Endothelial cell of umbilical vein (primary cell): ENCODE results near the gene SMOC1. TPM values are rescaled to one million over a fixed set of nuclear protein-coding genes. Genes with fewer than 3 reads are reported as not detected.

Source experiments
- BruUV-seq: library from RNA; stranded (reverse); fragments of 400-500 nt; replicated peaks from 2 replicates; lab custom pipeline; 2021; lab: Mats Ljungman, UMichigan
- CTCF ChIA-PET: fragments of 300-600, 350-600 bp; sonication (Branson Sonifier 250); formaldehyde crosslinking; loops from one replicate; lab custom pipeline; 2021; ENCODE audit warnings: antibody characterized with exemption, inconsistent platforms; lab: Charles Lee
- POLR2A ChIA-PET: fragments of 300-600, 350-600 bp; sonication (Branson Sonifier 250); formaldehyde crosslinking; loops from one replicate; lab custom pipeline; 2021; ENCODE audit warnings: antibody characterized with exemption, inconsistent platforms; lab: Charles Lee
- DNase-seq: peaks from one replicate; pipeline ENCODE4 v3.0.0-alpha.2; 2011; ENCODE audit warnings: low read depth, low spot score
- FAIRE-seq: peaks from 2 replicates; lab custom pipeline; 2011; peaks lifted over from hg19 to GRCh38; lab: Jason Lieb, UNC
- H2AFZ ChIP-seq: 2 replicates; pipeline ENCODE4 v1.6.0; 2012; ENCODE audit warnings: low read depth, low read length, control low read depth, inconsistent platforms
- H3K27ac ChIP-seq: 2 replicates; pipeline ENCODE4 v1.5.1; 2011; ENCODE audit warnings: low read depth, mild to moderate bottlenecking, control low read depth, low read length, moderate library complexity; ENCODE audit not compliant: insufficient read depth
- H3K27me3 ChIP-seq, 2 experiments: 2 replicates each; pipeline versions ENCODE4 v1.6.0 to v1.6.1; 2011; ENCODE audit warnings: low read length in 2 of 2, mixed read lengths in 1 of 2; ENCODE audit not compliant: control insufficient read depth in 2 of 2, insufficient read depth in 2 of 2
- H3K36me3 ChIP-seq, 2 experiments: 2 replicates in 1 of 2; 3 replicates in 1 of 2; pipeline ENCODE4 v1.5.1; 2011; ENCODE audit warnings: low read length in 2 of 2, mild to moderate bottlenecking in 1 of 2, moderate library complexity in 1 of 2; ENCODE audit not compliant: control insufficient read depth in 2 of 2, insufficient read depth in 2 of 2; ENCODE audit errors: extremely low read depth in 1 of 2
- H3K4me1 ChIP-seq: 3 replicates; pipeline ENCODE4 v1.5.1; 2011; ENCODE audit warnings: mild to moderate bottlenecking, low read length; ENCODE audit not compliant: control insufficient read depth, insufficient read depth; ENCODE audit errors: extremely low read depth
- H3K4me2 ChIP-seq: 2 replicates; pipeline ENCODE4 v1.6.1; 2011; ENCODE audit warnings: low read length, control low read depth, mixed read lengths; ENCODE audit not compliant: insufficient read depth
- H3K4me3 ChIP-seq, 3 experiments: fragments of 200-600 bp in 1 of 3; sonication (generic), shearing (Covaris generic) in 1 of 3; replicated peaks in 1 of 3; 2 replicates each; pipeline ENCODE4 v1.5.1; 2011 to 2016; ENCODE audit warnings: control low read depth in 3 of 3, low read length in 3 of 3, mild to moderate bottlenecking in 2 of 3, inconsistent platforms in 1 of 3, low read depth in 1 of 3, moderate library complexity in 1 of 3; ENCODE audit not compliant: insufficient read depth in 1 of 3
- H3K79me2 ChIP-seq: 2 replicates; pipeline ENCODE4 v1.6.0; 2012; ENCODE audit warnings: low read length, inconsistent platforms; ENCODE audit not compliant: control insufficient read depth, insufficient read depth
- H3K9ac ChIP-seq: replicated peaks from 2 replicates; pipeline ENCODE3; 2011; ENCODE audit warnings: low read length, control low read depth; ENCODE audit not compliant: insufficient read depth; ENCODE audit errors: extremely low read depth
- H3K9me1 ChIP-seq: replicated peaks from 3 replicates; pipeline ENCODE4 v1.6.0; 2011; ENCODE audit warnings: mild to moderate bottlenecking, low read length; ENCODE audit not compliant: control insufficient read depth, insufficient read depth; ENCODE audit errors: extremely low read depth
- H3K9me3 ChIP-seq: replicated peaks from 2 replicates; pipeline ENCODE4 v1.5.1; 2012; ENCODE audit warnings: low read length, inconsistent platforms; ENCODE audit not compliant: control insufficient read depth, insufficient read depth
- H4K20me1 ChIP-seq: replicated peaks from 2 replicates; pipeline ENCODE3; 2011; ENCODE audit warnings: mild to moderate bottlenecking, low read length; ENCODE audit not compliant: control insufficient read depth, insufficient read depth; ENCODE audit errors: extremely low read depth
- EZH2 ChIP-seq: IDR thresholded peaks from 2 replicates; pipeline ENCODE4 v1.6.1; 2012; ENCODE audit warnings: borderline replicate concordance, low read depth, mild to moderate bottlenecking, moderate library complexity, low read length, inconsistent platforms; ENCODE audit not compliant: severe bottlenecking
- FOS ChIP-seq: IDR thresholded peaks from 2 replicates; pipeline ENCODE4 v1.6.1; 2011; ENCODE audit warnings: mild to moderate bottlenecking, low read length, moderate library complexity, borderline replicate concordance; ENCODE audit not compliant: insufficient read depth
- GATA2 ChIP-seq: IDR thresholded peaks from 2 replicates; pipeline ENCODE4 v1.7.0; 2011; ENCODE audit warnings: low read depth, mild to moderate bottlenecking, moderate library complexity, mixed read lengths, low read length; ENCODE audit not compliant: insufficient read length, insufficient read depth
- JUN ChIP-seq: IDR thresholded peaks from 2 replicates; pipeline ENCODE4 v1.6.1; 2011; ENCODE audit warnings: borderline replicate concordance, low read depth; ENCODE audit not compliant: insufficient read length, insufficient read depth
- MYC ChIP-seq: IDR thresholded peaks from one replicate; pipeline ENCODE4 v1.6.1; 2011; ENCODE audit warnings: mild to moderate bottlenecking, low read depth, low read length
- POLR2A ChIP-seq: IDR thresholded peaks from 2 replicates; pipeline ENCODE4 v1.6.1; 2012; ENCODE audit warnings: low read depth, mild to moderate bottlenecking, control low read depth, low read length
- POLR2AphosphoS5 ChIP-seq: IDR thresholded peaks from 2 replicates; pipeline ENCODE4 v1.6.1; 2012; ENCODE audit warnings: low read depth, mild to moderate bottlenecking, control low read depth, low read length, moderate library complexity; ENCODE audit not compliant: insufficient read depth
- dilution Hi-C: fragments of 300-500 bp; cut with MboI; formaldehyde crosslinking; loops from one replicate; pipeline ENCODE4 v1.15.0; 2019; ENCODE audit warnings: low sequenced_read_pairs; ENCODE audit not compliant: extremely low pct_ligation_motif_present
- intact Hi-C: fragments of 100-400 bp; cut with micrococcal nuclease; formaldehyde crosslinking; loops from one replicate; pipeline ENCODE4 v1.10.0; 2022
- polyA plus RNA-seq, 4 experiments: library from polyadenylated mRNA; depleted of rRNA in 3 of 4; stranded (reverse) in 3 of 4; unstranded in 1 of 4; fragments of >200 nt; gene quantifications; 2 replicates each; pipeline versions ENCODE4 v1.2.1 to v1.2.3, GENCODE V29; 2011 to 2012; ENCODE audit warnings: missing spikeins in 1 of 4
- total RNA-seq: library from RNA; stranded (reverse); gene quantifications from 2 replicates; pipeline ENCODE4 v1.2.3, GENCODE V29; 2021
- TF ChIP-seq, protein P1 (sequence below): IDR thresholded peaks from 2 replicates; pipeline ENCODE4 v1.6.1; 2011; ENCODE audit not compliant: insufficient read depth, insufficient read length
- TF ChIP-seq, protein P2 (sequence below), 2 donors: IDR thresholded peaks; 1 replicate in 1 of 2; 2 replicates in 1 of 2; pipeline ENCODE4 v1.5.1; 2011; ENCODE audit warnings: low read length in 2 of 2, mild to moderate bottlenecking in 2 of 2, moderate library complexity in 2 of 2, control low read depth in 1 of 2, inconsistent platforms in 1 of 2, low read depth in 1 of 2; ENCODE audit not compliant: insufficient read depth in 1 of 2; ENCODE audit errors: extremely low read depth in 1 of 2

SMOC1 gene
- total and polyA plus RNA-seq, 2 donors (not counting 3 experiments of a cell fraction or from before 2014, with no cell fraction given), result 0.97 to 1.1 TPM

DNA sequence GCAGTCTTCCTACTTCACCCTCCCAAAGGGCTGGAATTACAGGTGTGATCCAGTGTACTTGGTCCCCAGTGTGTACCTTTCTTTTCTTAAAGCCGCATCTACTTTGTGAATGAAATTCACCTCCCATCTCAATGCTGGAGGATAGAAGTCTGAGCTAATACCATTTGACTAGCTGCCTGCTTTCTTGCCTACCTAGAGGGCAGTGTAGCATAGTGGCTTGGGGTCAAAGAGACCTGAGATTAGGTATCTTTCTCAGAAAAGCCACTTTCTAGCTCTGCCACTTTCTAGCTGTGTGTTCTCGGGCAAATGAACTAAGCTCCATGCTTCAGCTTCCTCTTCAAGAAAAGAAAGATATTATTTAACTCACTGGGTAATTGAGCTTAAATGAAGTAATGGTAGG, 16.9 kb downstream of the SMOC1 start:
- DNase-seq (no peak), FAIRE-seq (no peak)
- intact Hi-C loops (no loop called here), dilution Hi-C loops (no loop called here)
- no peaks in the 10 kb centered on the region for H3K9me3 ChIP-seq
- ChIA-PET CTCF (interaction anchor here (1.5 to 1.9 kb wide), 2 partner anchors 18 to 132 kb away, joined by 6 to 8 read pairs; no protein-coding TSS in a partner anchor), POLR2A (no interaction called here)
- H2AFZ ChIP-seq, result no peak overlapping the region
- no peaks in the 10 kb centered on the region for H3K9me1 ChIP-seq
- peaks cover 6% of the 10 kb centered on the region for H3K4me1 ChIP-seq
- H4K20me1 ChIP-seq, result no peaks in the 10 kb centered on the region
- H3K27me3 ChIP-seq, result peaks cover 0 to 2% of the 10 kb centered on the region in 2 experiments
- no peaks in the 10 kb centered on the region for H3K79me2 ChIP-seq
- TF ChIP-seq, protein P1, sequence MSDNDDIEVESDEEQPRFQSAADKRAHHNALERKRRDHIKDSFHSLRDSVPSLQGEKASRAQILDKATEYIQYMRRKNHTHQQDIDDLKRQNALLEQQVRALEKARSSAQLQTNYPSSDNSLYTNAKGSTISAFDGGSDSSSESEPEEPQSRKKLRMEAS, result no peak
- TF ChIP-seq EZH2 (no peak), POLR2A (no peak), POLR2AphosphoS5 (no peak), JUN (no peak), FOS (no peak), MYC (no peak), GATA2 (no peak)
- TF ChIP-seq, protein P2, sequence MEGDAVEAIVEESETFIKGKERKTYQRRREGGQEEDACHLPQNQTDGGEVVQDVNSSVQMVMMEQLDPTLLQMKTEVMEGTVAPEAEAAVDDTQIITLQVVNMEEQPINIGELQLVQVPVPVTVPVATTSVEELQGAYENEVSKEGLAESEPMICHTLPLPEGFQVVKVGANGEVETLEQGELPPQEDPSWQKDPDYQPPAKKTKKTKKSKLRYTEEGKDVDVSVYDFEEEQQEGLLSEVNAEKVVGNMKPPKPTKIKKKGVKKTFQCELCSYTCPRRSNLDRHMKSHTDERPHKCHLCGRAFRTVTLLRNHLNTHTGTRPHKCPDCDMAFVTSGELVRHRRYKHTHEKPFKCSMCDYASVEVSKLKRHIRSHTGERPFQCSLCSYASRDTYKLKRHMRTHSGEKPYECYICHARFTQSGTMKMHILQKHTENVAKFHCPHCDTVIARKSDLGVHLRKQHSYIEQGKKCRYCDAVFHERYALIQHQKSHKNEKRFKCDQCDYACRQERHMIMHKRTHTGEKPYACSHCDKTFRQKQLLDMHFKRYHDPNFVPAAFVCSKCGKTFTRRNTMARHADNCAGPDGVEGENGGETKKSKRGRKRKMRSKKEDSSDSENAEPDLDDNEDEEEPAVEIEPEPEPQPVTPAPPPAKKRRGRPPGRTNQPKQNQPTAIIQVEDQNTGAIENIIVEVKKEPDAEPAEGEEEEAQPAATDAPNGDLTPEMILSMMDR (IDR thresholded peaks at IDR 0.05; ENCODE audit: extremely low read depth in 1 of 2, insufficient read depth in 1 of 2, low read depth in 1 of 2, low read length in 2 of 2), result no peak
- no peak overlapping the region for H3K9ac ChIP-seq
- H3K4me2 ChIP-seq, result no peak overlapping the region
- H3K27ac ChIP-seq, result no peak overlapping the region
- H3K36me3 ChIP-seq, result no peaks in the 10 kb centered on the region
- H3K4me3 ChIP-seq, result no peak overlapping the region
- BruUV-seq, result no TSS peak
